Dermis blood vessel endothelial cell (primary cell): Measurements from ENCODE around the gene ADAM15. TPM values are rescaled to one million over a fixed set of nuclear protein-coding genes. Genes with fewer than 3 reads are reported as not detected.

Experiments
- DNase-seq: peaks from one replicate; pipeline ENCODE4 v3.0.0; 2010
- total RNA-seq: library from RNA; depleted of rRNA; stranded (reverse); fragments of >200 nt; gene quantifications from 2 replicates; pipeline ENCODE4 v1.2.3, GENCODE V29; 2014

Gene ADAM15
- total RNA-seq, 1 donor from 2014 or later: 289 TPM

GRCh38 chr1:155012776-155013602, 38.1 kb upstream of the ADAM15 start:
- DNase-seq: no peak

GRCh38 chr1:155013632-155014031, 37.5 kb upstream of the ADAM15 start:
- DNase-seq: no peak

GRCh38 chr1:155014709-155015508, 36.2 kb upstream of the ADAM15 start:
- no peak for DNase-seq

- DNase-seq: no peak
Measured at GRCh38 chr1:155015527-155016230, 35.4 kb upstream of the ADAM15 start.

GRCh38 chr1:155016231-155016831, 34.8 kb upstream of the ADAM15 start:
- no peak for DNase-seq

- DNase-seq: peak; percentile 95
Measured at GRCh38 chr1:155017041-155017945, 33.8 kb upstream of the ADAM15 start.

- no peak for DNase-seq
Measured at GRCh38 chr1:155017946-155018316, 33.2 kb upstream of the ADAM15 start.

- DNase-seq: no peak
Measured at GRCh38 chr1:155018617-155019348, 32.3 kb upstream of the ADAM15 start.

GRCh38 chr1:155019377-155020245, 31.5 kb upstream of the ADAM15 start:
- no peak for DNase-seq

- DNase-seq: no peak
Measured at GRCh38 chr1:155022136-155022926, 28.8 kb upstream of the ADAM15 start.

- no peak for DNase-seq
Measured at GRCh38 chr1:155022927-155023236, 28.2 kb upstream of the ADAM15 start.

GRCh38 chr1:155023627-155024026, 27.5 kb upstream of the ADAM15 start:
- DNase-seq: no peak

GRCh38 chr1:155024315-155024714, 26.8 kb upstream of the ADAM15 start:
- no peak for DNase-seq

GRCh38 chr1:155026154-155026553, 25.0 kb upstream of the ADAM15 start:
- no peak for DNase-seq

GRCh38 chr1:155026588-155026987, 24.5 kb upstream of the ADAM15 start:
- DNase-seq: no peak

- no peak for DNase-seq
Measured at GRCh38 chr1:155029513-155030242, 21.4 kb upstream of the ADAM15 start.

- no peak for DNase-seq
Measured at GRCh38 chr1:155030243-155030795, 20.8 kb upstream of the ADAM15 start.

GRCh38 chr1:155030899-155031298, 20.2 kb upstream of the ADAM15 start:
- no peak for DNase-seq
